ENCODE measurements around the gene ENO4.

DNA sequence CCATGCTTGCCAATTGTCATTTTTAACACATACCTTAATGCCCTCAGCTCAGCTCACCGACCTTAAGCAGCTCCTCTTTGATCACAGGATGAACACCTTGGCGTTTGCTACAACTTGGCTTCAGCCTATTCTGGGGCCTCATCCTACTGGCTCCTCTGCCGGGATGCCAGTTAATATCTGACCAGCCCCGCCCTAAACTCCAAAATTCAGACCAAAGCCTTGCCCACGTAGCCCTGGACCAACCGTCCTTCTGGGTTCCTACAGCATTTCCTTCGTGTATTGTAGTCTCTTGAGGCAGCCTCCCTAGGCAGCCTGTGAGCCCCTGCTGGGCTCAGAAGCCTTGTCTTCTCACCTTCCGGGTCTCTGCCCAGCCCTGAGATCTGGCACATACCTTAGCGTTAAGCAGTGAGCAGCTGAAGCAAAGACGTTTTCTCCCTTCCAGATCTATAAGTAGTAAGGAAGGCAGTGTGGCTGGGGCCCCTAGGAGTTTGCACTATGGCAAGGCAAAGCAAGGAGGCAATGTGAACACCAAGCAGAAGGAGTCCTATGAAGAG, 836 bp downstream of the ENO4 start:
- TF ChIP-seq POLR2A (IDR thresholded peaks at IDR 0.05; ENCODE audit: low read depth, low read length), result no peak
- TF ChIP-seq MYC (IDR thresholded peaks at IDR 0.05; ENCODE audit: insufficient read depth, insufficient read length, insufficient replicate concordance, low read length, severe bottlenecking), result no peak
- no peak for TF ChIP-seq ZZZ3 (IDR thresholded peaks at IDR 0.05; ENCODE audit: control insufficient read depth, insufficient read length, low read depth)
- no peak for TF ChIP-seq CEBPB (IDR thresholded peaks at IDR 0.05; ENCODE audit: borderline replicate concordance in 1 of 2, low read depth in 2 of 2, low read length in 2 of 2)
- TF ChIP-seq MXI1 (IDR thresholded peaks at IDR 0.05; ENCODE audit: low read depth, low read length), result no peak
- TF ChIP-seq, protein P1, sequence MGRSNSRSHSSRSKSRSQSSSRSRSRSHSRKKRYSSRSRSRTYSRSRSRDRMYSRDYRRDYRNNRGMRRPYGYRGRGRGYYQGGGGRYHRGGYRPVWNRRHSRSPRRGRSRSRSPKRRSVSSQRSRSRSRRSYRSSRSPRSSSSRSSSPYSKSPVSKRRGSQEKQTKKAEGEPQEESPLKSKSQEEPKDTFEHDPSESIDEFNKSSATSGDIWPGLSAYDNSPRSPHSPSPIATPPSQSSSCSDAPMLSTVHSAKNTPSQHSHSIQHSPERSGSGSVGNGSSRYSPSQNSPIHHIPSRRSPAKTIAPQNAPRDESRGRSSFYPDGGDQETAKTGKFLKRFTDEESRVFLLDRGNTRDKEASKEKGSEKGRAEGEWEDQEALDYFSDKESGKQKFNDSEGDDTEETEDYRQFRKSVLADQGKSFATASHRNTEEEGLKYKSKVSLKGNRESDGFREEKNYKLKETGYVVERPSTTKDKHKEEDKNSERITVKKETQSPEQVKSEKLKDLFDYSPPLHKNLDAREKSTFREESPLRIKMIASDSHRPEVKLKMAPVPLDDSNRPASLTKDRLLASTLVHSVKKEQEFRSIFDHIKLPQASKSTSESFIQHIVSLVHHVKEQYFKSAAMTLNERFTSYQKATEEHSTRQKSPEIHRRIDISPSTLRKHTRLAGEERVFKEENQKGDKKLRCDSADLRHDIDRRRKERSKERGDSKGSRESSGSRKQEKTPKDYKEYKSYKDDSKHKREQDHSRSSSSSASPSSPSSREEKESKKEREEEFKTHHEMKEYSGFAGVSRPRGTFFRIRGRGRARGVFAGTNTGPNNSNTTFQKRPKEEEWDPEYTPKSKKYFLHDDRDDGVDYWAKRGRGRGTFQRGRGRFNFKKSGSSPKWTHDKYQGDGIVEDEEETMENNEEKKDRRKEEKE (IDR thresholded peaks at IDR 0.05), result no peak
- TF ChIP-seq, protein P2, sequence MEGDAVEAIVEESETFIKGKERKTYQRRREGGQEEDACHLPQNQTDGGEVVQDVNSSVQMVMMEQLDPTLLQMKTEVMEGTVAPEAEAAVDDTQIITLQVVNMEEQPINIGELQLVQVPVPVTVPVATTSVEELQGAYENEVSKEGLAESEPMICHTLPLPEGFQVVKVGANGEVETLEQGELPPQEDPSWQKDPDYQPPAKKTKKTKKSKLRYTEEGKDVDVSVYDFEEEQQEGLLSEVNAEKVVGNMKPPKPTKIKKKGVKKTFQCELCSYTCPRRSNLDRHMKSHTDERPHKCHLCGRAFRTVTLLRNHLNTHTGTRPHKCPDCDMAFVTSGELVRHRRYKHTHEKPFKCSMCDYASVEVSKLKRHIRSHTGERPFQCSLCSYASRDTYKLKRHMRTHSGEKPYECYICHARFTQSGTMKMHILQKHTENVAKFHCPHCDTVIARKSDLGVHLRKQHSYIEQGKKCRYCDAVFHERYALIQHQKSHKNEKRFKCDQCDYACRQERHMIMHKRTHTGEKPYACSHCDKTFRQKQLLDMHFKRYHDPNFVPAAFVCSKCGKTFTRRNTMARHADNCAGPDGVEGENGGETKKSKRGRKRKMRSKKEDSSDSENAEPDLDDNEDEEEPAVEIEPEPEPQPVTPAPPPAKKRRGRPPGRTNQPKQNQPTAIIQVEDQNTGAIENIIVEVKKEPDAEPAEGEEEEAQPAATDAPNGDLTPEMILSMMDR (IDR thresholded peaks at IDR 0.05 in 2 of 3, conservative IDR thresholded peaks at IDR 0.05 in 1 of 3; ENCODE audit: control insufficient read depth in 2 of 3, extremely low read depth in 1 of 3, insufficient read depth in 1 of 3, low read depth in 3 of 3, low read length in 3 of 3), result no peak
- no peak for TF ChIP-seq TCF12 (IDR thresholded peaks at IDR 0.05; ENCODE audit: low read depth, low read length)
- no peak for TF ChIP-seq TAF1 (IDR thresholded peaks at IDR 0.05; ENCODE audit: borderline replicate concordance, low read depth, low read length)
- no peak for TF ChIP-seq POLR2AphosphoS5 (IDR thresholded peaks at IDR 0.05; ENCODE audit: low read length)
